Tibial nerve (tissue), 4 donors: Measurements from ENCODE around the gene CHI3L1. TPM values are rescaled to one million over a fixed set of nuclear protein-coding genes. Genes with fewer than 3 reads are reported as not detected.

Experiments used
- DNase-seq, 2 donors: peaks; one replicate each; pipeline ENCODE4 v3.0.0-alpha.2; 2019; ENCODE audit warnings: low spot score in 2 of 2
- H3K27ac ChIP-seq, 4 donors: fragments of 200-600 bp; sonication (generic) in 3 of 4; one replicate each; pipeline ENCODE4 v1.5.1; 2017 to 2019; ENCODE audit warnings: mild to moderate bottlenecking in 1 of 4
- H3K27me3 ChIP-seq, 2 donors: fragments of 200-600 bp; sonication (generic) in 1 of 2; one replicate each; pipeline versions ENCODE4 v1.5.1 to v1.6.0; 2017 to 2019
- H3K36me3 ChIP-seq, 3 donors: fragments of 200-600 bp; sonication (generic); one replicate each; pipeline ENCODE4 v1.5.1; 2018 to 2019
- H3K4me1 ChIP-seq, 4 donors: fragments of 200-600 bp; sonication (generic) in 3 of 4; one replicate each; pipeline ENCODE4 v1.5.1; 2017 to 2019
- H3K4me3 ChIP-seq, 4 donors: fragments of 200-600 bp; sonication (generic) in 3 of 4; one replicate each; pipeline ENCODE4 v1.5.1; 2017 to 2019; ENCODE audit warnings: mild to moderate bottlenecking in 1 of 4, moderate library complexity in 1 of 4
- H3K9me3 ChIP-seq, 4 donors: fragments of 200-600 bp; sonication (generic) in 3 of 4; one replicate each; pipeline ENCODE4 v1.5.1; 2017 to 2019
- EP300 ChIP-seq, 2 donors: sonication (generic); formaldehyde crosslinking; IDR thresholded peaks; one replicate each; pipeline ENCODE4 v1.6.1; 2017; ENCODE audit warnings: antibody characterized with exemption in 2 of 2, mild to moderate bottlenecking in 1 of 2
- POLR2A ChIP-seq, 2 donors: fragments of 450-650 bp; IDR thresholded peaks; one replicate each; pipeline ENCODE4 v1.6.1; 2017; ENCODE audit warnings: antibody characterized with exemption in 2 of 2, mild to moderate bottlenecking in 2 of 2, moderate library complexity in 2 of 2
- WGBS, 2 donors: methylation state at CpG; one replicate each; pipeline ENCODE4 v1.1.5; 2018; 5-methylcytosine and 5-hydroxymethylcytosine counted together
- total RNA-seq, 4 donors: library from RNA; depleted of rRNA; stranded (reverse); fragments of >200 nt; gene quantifications; one replicate each; pipeline ENCODE4 v1.1.0, GENCODE V29; 2016
- TF ChIP-seq, protein P1 (sequence below), 5 experiments: fragments of 200-600 bp in 3 of 5; fragments of 450-650 bp in 2 of 5; sonication (generic) in 3 of 5; IDR thresholded peaks; one replicate each; pipeline ENCODE4 v1.5.1; 2016 to 2019; ENCODE audit warnings: antibody characterized with exemption in 5 of 5, mild to moderate bottlenecking in 3 of 5, moderate library complexity in 2 of 5

The CHI3L1 gene
- total RNA-seq, 4 donors from 2014 or later = 5.0 to 150 (median 18.8) TPM; not detected in 1

- H3K4me1 ChIP-seq = peaks cover 0 to 4% (median 0%) of the 10 kb centered on the region in 4 donors
- no peak overlapping the region for H3K27ac ChIP-seq
- WGBS, 2 donors = 96 to 97% methylated on average over 8 of the region's 8 CpGs
- no peak for DNase-seq
- H3K9me3 ChIP-seq = no peaks in the 10 kb centered on the region
- TF ChIP-seq EP300 (IDR thresholded peaks at IDR 0.05) (no peak), POLR2A (IDR thresholded peaks at IDR 0.05) (no peak)
- TF ChIP-seq, protein P1, sequence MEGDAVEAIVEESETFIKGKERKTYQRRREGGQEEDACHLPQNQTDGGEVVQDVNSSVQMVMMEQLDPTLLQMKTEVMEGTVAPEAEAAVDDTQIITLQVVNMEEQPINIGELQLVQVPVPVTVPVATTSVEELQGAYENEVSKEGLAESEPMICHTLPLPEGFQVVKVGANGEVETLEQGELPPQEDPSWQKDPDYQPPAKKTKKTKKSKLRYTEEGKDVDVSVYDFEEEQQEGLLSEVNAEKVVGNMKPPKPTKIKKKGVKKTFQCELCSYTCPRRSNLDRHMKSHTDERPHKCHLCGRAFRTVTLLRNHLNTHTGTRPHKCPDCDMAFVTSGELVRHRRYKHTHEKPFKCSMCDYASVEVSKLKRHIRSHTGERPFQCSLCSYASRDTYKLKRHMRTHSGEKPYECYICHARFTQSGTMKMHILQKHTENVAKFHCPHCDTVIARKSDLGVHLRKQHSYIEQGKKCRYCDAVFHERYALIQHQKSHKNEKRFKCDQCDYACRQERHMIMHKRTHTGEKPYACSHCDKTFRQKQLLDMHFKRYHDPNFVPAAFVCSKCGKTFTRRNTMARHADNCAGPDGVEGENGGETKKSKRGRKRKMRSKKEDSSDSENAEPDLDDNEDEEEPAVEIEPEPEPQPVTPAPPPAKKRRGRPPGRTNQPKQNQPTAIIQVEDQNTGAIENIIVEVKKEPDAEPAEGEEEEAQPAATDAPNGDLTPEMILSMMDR (IDR thresholded peaks at IDR 0.05) = no peak
- no peak overlapping the region for H3K4me3 ChIP-seq
- H3K27me3 ChIP-seq = no peaks in the 10 kb centered on the region
- H3K36me3 ChIP-seq = no peaks in the 10 kb centered on the region
These were observed 20.7 kb downstream of the CHI3L1 start for GRCh38 chr1:203165800-203166161.

GRCh38 chr1:203165101-203165799 is 21.3 kb downstream of the CHI3L1 start:
- H3K4me1 ChIP-seq = peaks cover 0 to 4% (median 0%) of the 10 kb centered on the region in 4 donors
- TF ChIP-seq EP300 (IDR thresholded peaks at IDR 0.05) (no peak), POLR2A (IDR thresholded peaks at IDR 0.05) (no peak)
- TF ChIP-seq, protein P1 (IDR thresholded peaks at IDR 0.05) = no peak
- no peak overlapping the region for H3K4me3 ChIP-seq
- 92 to 93% methylated on average over 16 to 21 of the region's 28 CpGs for WGBS, 2 donors
- no peaks in the 10 kb centered on the region for H3K9me3 ChIP-seq
- H3K36me3 ChIP-seq = no peaks in the 10 kb centered on the region
- DNase-seq = no peak
- no peak overlapping the region for H3K27ac ChIP-seq
- H3K27me3 ChIP-seq = no peaks in the 10 kb centered on the region

GRCh38 chr1:203163891-203164635 is 22.4 kb downstream of the CHI3L1 start:
- H3K9me3 ChIP-seq = no peaks in the 10 kb centered on the region
- DNase-seq = no peak
- 64 to 70% methylated on average over 7 of the region's 7 CpGs for WGBS, 2 donors
- TF ChIP-seq, protein P1 (IDR thresholded peaks at IDR 0.05) = no peak
- TF ChIP-seq EP300 (IDR thresholded peaks at IDR 0.05) = no peak
- TF ChIP-seq POLR2A (IDR thresholded peaks at IDR 0.05) = no peak
- H3K27ac ChIP-seq = no peak overlapping the region
- H3K4me1 ChIP-seq = peaks cover 0 to 4% (median 0%) of the 10 kb centered on the region in 4 donors
- H3K27me3 ChIP-seq = no peaks in the 10 kb centered on the region
- no peak overlapping the region for H3K4me3 ChIP-seq
- H3K36me3 ChIP-seq = no peaks in the 10 kb centered on the region

DNA sequence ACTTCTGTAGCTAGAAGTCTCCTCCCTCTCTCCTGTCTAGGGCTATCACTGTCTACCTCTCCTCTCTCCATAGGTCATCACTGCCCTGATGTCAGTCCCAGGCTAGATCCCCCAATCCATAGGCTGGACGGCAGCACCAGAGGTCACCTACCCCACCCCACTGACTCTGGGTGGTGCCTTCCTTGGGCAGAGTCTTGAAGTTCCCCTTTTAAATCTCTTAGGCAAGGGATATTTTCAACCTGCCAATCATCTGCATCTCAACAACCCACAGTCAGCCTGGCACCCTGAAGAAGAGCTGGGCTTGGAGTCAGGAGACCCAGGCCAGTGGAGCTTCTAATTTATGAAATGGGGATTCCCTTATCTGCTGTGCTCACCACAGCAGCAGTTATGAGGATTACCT is 24.1 kb downstream of the CHI3L1 start:
- Histone ChIP-seq H3K9me3 (peaks cover 0 to 8% (median 0%) of the 10 kb centered on the region in 4 donors), H3K27ac (no peak overlapping the region), H3K4me1 (peaks cover 0 to 4% (median 0%) of the 10 kb centered on the region in 4 donors), H3K36me3 (no peaks in the 10 kb centered on the region), H3K4me3 (no peak overlapping the region), H3K27me3 (no peaks in the 10 kb centered on the region)
- TF ChIP-seq POLR2A (IDR thresholded peaks at IDR 0.05) = no peak
- TF ChIP-seq EP300 (IDR thresholded peaks at IDR 0.05) = no peak
- TF ChIP-seq, protein P1 (IDR thresholded peaks at IDR 0.05) = no peak
- WGBS, 2 donors = 50 to 71% methylated on average over 1 of the region's 1 CpG
- DNase-seq = no peak

- TF ChIP-seq POLR2A (IDR thresholded peaks at IDR 0.05) = no peak
- no peak for TF ChIP-seq EP300 (IDR thresholded peaks at IDR 0.05)
- TF ChIP-seq, protein P1 (IDR thresholded peaks at IDR 0.05) = no peak
These were observed 24.8 kb downstream of the CHI3L1 start for GRCh38 chr1:203161703-203162102.

More at GRCh38 chr1:203161703-203162102, 24.8 kb downstream of the CHI3L1 start:
- Histone ChIP-seq H3K27ac (no peak overlapping the region), H3K9me3 (peaks cover 0 to 8% (median 0%) of the 10 kb centered on the region in 4 donors), H3K4me1 (no peaks in the 10 kb centered on the region), H3K27me3 (no peaks in the 10 kb centered on the region), H3K36me3 (no peaks in the 10 kb centered on the region), H3K4me3 (no peak overlapping the region)
- no peak for DNase-seq
- 90 to 95% methylated on average over 11 of the region's 11 CpGs for WGBS, 2 donors
